Prostate gland (tissue), 2 donors: ENCODE results near the gene SLC25A40. TPM values are rescaled to one million over a fixed set of nuclear protein-coding genes. Genes with fewer than 3 reads are reported as not detected.
"Not testable (repeated sequence)": the region's sequence is repeated elsewhere in the genome, so short reads cannot be mapped to it uniquely, and the experiment has no call there.

Experiments
- DNase-seq: peaks from one replicate; pipeline ENCODE4 v3.0.0-alpha.2; 2019; ENCODE audit warnings: low spot score
- H3K27ac ChIP-seq, 2 donors: fragments of 200-600 bp; sonication (generic); 2 replicates each; pipeline ENCODE4 v1.5.1; 2017 to 2019
- H3K27me3 ChIP-seq: fragments of 200-600 bp; sonication (generic); replicated peaks from 2 replicates; pipeline ENCODE4 v1.5.1; 2019; ENCODE audit not compliant: insufficient read depth
- H3K36me3 ChIP-seq, 2 donors: fragments of 200-600 bp; sonication (generic); 1 replicate in 1 of 2; 2 replicates in 1 of 2; pipeline versions ENCODE4 v1.5.1 to v1.8.1; 2017 to 2019
- H3K4me1 ChIP-seq: fragments of 200-600 bp; sonication (generic); replicated peaks from 2 replicates; pipeline ENCODE4 v1.5.1; 2019
- H3K4me3 ChIP-seq, 2 donors: fragments of 200-600 bp; sonication (generic); 2 replicates each; pipeline ENCODE4 v1.5.1; 2017 to 2019
- H3K9me3 ChIP-seq: fragments of 200-600 bp; sonication (generic); 2 replicates; pipeline ENCODE4 v1.5.1; 2017
- CTCF ChIP-seq, 4 experiments: fragments of 200-600 bp in 2 of 4; fragments of 450-650 bp in 2 of 4; sonication (generic) in 2 of 4; IDR thresholded peaks; 1 replicate in 3 of 4; 2 replicates in 1 of 4; pipeline ENCODE4 v1.5.1; 2016 to 2019; ENCODE audit warnings: antibody characterized with exemption in 4 of 4, mild to moderate bottlenecking in 2 of 4, moderate library complexity in 2 of 4
- POLR2A ChIP-seq: fragments of 450-650 bp; IDR thresholded peaks from one replicate; pipeline ENCODE4 v1.6.1; 2016; ENCODE audit warnings: antibody characterized with exemption, mild to moderate bottlenecking
- POLR2AphosphoS5 ChIP-seq: sonication (generic); formaldehyde crosslinking; IDR thresholded peaks from one replicate; pipeline ENCODE4 v1.6.1; 2017; ENCODE audit warnings: antibody characterized with exemption
- WGBS: methylation state at CpG from one replicate; pipeline ENCODE4 v1.1.5; 2018; 5-methylcytosine and 5-hydroxymethylcytosine counted together
- intact Hi-C: fragments of 100-400 bp; cut with DNase I; formaldehyde crosslinking; loops from one replicate; pipeline ENCODE4 v1.14.2; 2022
- total RNA-seq, 2 donors: library from RNA; depleted of rRNA; stranded (reverse); fragments of >200 nt; gene quantifications; one replicate each; pipeline ENCODE4 v1.1.0, GENCODE V29; 2016

Gene SLC25A40
- total RNA-seq, 2 donors from 2014 or later: 19.5 to 33.9 TPM

GRCh38 chr7:87852306-87852705, 23.9 kb downstream of the SLC25A40 start:
- no peak for DNase-seq
- H3K9me3 ChIP-seq: no peaks in the 10 kb centered on the region
- no peak overlapping the region for H3K4me3 ChIP-seq
- TF ChIP-seq POLR2A (no peak), CTCF (IDR thresholded peaks at IDR 0.05) (no peak), POLR2AphosphoS5 (no peak)
- H3K27me3 ChIP-seq: no peaks in the 10 kb centered on the region
- H3K36me3 ChIP-seq: no peaks in the 10 kb centered on the region
- intact Hi-C loops: no loop called here
- no peaks in the 10 kb centered on the region for H3K4me1 ChIP-seq
- 98% methylated on average over 6 of the region's 6 CpGs for WGBS
- no peak overlapping the region for H3K27ac ChIP-seq

GRCh38 chr7:87850836-87851593, 25.1 kb downstream of the SLC25A40 start:
- Histone ChIP-seq H3K9me3 (no peaks in the 10 kb centered on the region), H3K27ac (no peak overlapping the region), H3K4me3 (no peak overlapping the region), H3K36me3 (no peaks in the 10 kb centered on the region), H3K4me1 (no peaks in the 10 kb centered on the region), H3K27me3 (no peaks in the 10 kb centered on the region)
- no peak for DNase-seq
- 88% methylated on average over 1 of the region's 1 CpG for WGBS
- intact Hi-C loops: no loop called here
- no peak for TF ChIP-seq POLR2A
- no peak for TF ChIP-seq POLR2AphosphoS5
- TF ChIP-seq CTCF (IDR thresholded peaks at IDR 0.05): no peak

- no peak for TF ChIP-seq CTCF (IDR thresholded peaks at IDR 0.05)
- no peak for TF ChIP-seq POLR2AphosphoS5
- TF ChIP-seq POLR2A: no peak
- no peaks in the 10 kb centered on the region for H3K9me3 ChIP-seq
- H3K36me3 ChIP-seq: no peaks in the 10 kb centered on the region
- WGBS: 47% methylated on average over 1 of the region's 1 CpG
- H3K4me1 ChIP-seq: no peaks in the 10 kb centered on the region
- intact Hi-C loops: no loop called here
- no peak overlapping the region for H3K4me3 ChIP-seq
- DNase-seq: no peak
- no peak overlapping the region for H3K27ac ChIP-seq
- no peaks in the 10 kb centered on the region for H3K27me3 ChIP-seq
These were observed 38.6 kb downstream of the SLC25A40 start for GRCh38 chr7:87837597-87837996.

- intact Hi-C loops: no loop called here
- no peaks in the 10 kb centered on the region for H3K27me3 ChIP-seq
- 53% methylated on average over 1 of the region's 1 CpG for WGBS
- no peaks in the 10 kb centered on the region for H3K36me3 ChIP-seq
- no peaks in the 10 kb centered on the region for H3K9me3 ChIP-seq
- no peaks in the 10 kb centered on the region for H3K4me1 ChIP-seq
- DNase-seq: no peak
- no peak overlapping the region for H3K27ac ChIP-seq
- TF ChIP-seq POLR2AphosphoS5: no peak
- TF ChIP-seq CTCF (IDR thresholded peaks at IDR 0.05): no peak
- no peak for TF ChIP-seq POLR2A
- H3K4me3 ChIP-seq: no peak overlapping the region
These were observed 43.0 kb downstream of the SLC25A40 start for GRCh38 chr7:87833130-87833529.

- no peaks in the 10 kb centered on the region for H3K9me3 ChIP-seq
- intact Hi-C loops: no loop called here
- H3K27ac ChIP-seq: no peak overlapping the region
- no peak for DNase-seq
- no peak overlapping the region for H3K4me3 ChIP-seq
- no peaks in the 10 kb centered on the region for H3K36me3 ChIP-seq
- TF ChIP-seq CTCF (IDR thresholded peaks at IDR 0.05): no peak
- no peak for TF ChIP-seq POLR2AphosphoS5
- no peak for TF ChIP-seq POLR2A
- WGBS: 92% methylated on average over 1 of the region's 1 CpG
- H3K27me3 ChIP-seq: no peaks in the 10 kb centered on the region
- H3K4me1 ChIP-seq: no peaks in the 10 kb centered on the region
These were observed 45.1 kb downstream of the SLC25A40 start for GRCh38 chr7:87831097-87831496.

- 55% methylated on average over 1 of the region's 1 CpG for WGBS
- DNase-seq, H3K4me3 ChIP-seq, H3K27ac ChIP-seq, H3K4me1 ChIP-seq, H3K27me3 ChIP-seq, H3K36me3 ChIP-seq, H3K9me3 ChIP-seq, intact Hi-C loops: not testable (repeated sequence)
These were observed 47.8 kb downstream of the SLC25A40 start for GRCh38 chr7:87828383-87828782.

- H3K27me3 ChIP-seq, H3K4me3 ChIP-seq, H3K9me3 ChIP-seq, DNase-seq, intact Hi-C loops, H3K4me1 ChIP-seq, H3K27ac ChIP-seq, H3K36me3 ChIP-seq: not testable (repeated sequence)
- 94% methylated on average over 2 of the region's 2 CpGs for WGBS
These were observed 50.8 kb downstream of the SLC25A40 start for GRCh38 chr7:87825369-87825768.
